Measurements from ENCODE around the gene KCND3.

DNA sequence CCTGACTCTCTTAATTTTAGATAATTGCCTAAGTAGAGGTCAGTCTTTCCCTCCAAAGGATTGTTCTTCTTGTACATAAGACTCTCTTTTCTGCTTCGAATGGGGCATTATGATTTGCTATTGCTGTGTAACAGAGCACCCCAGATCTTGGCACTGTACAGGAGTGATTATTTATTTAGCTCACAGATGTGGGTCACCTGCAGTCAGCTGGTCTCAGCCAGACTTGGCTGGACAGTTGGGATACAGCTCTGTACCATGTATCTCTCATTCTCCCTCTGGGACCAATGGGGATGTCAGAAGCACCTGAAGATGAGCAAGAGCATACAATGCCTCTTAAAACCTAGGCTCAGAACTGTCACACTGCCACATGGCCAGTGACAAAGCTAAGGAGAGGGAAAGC is 23.4 kb upstream of the KCND3 start:
- TF ChIP-seq CTCF (IDR thresholded peaks at IDR 0.05; ENCODE audit: low read depth, low read length, poor library complexity, severe bottlenecking) (no peak), EZH2phosphoT487 (IDR thresholded peaks at IDR 0.05; ENCODE audit: borderline replicate concordance, low read length) (no peak)
